Gastrocnemius medialis (tissue), 4 donors: Measurements from ENCODE around the gene PPP2R2C. TPM values are rescaled to one million over a fixed set of nuclear protein-coding genes. Genes with fewer than 3 reads are reported as not detected.

Source experiments
- ATAC-seq, 2 donors: fragments of 150-250 bp; one replicate each; pipeline ENCODE4 v1.9.1; 2016
- DNase-seq, 2 donors: peaks; one replicate each; pipeline ENCODE4 v3.0.0-alpha.2; 2019
- H3K27ac ChIP-seq, 4 donors: fragments of 200-600 bp; sonication (generic); 1 replicate in 1 of 4; 2 replicates in 3 of 4; pipeline ENCODE4 v1.5.1; 2016 to 2018; ENCODE audit warnings: mild to moderate bottlenecking in 2 of 4, moderate library complexity in 1 of 4
- H3K27me3 ChIP-seq, 3 donors: fragments of 200-600 bp; sonication (generic) in 2 of 3; 1 replicate in 1 of 3; 2 replicates in 2 of 3; pipeline versions ENCODE4 v1.5.1 to v1.6.0; 2016 to 2019; ENCODE audit warnings: mild to moderate bottlenecking in 1 of 3, moderate library complexity in 1 of 3
- H3K36me3 ChIP-seq, 2 donors: fragments of 200-600 bp; sonication (generic) in 1 of 2; one replicate each; pipeline ENCODE4 v1.5.1; 2017 to 2018
- H3K4me1 ChIP-seq, 2 donors: fragments of 200-600 bp; sonication (generic) in 1 of 2; one replicate each; pipeline ENCODE4 v1.5.1; 2016 to 2017; ENCODE audit warnings: mild to moderate bottlenecking in 2 of 2
- H3K4me3 ChIP-seq, 4 donors: fragments of 200-600 bp; sonication (generic) in 3 of 4; 1 replicate in 1 of 4; 2 replicates in 3 of 4; pipeline ENCODE4 v1.5.1; 2016 to 2019; ENCODE audit warnings: mild to moderate bottlenecking in 2 of 4
- H3K9me3 ChIP-seq, 3 donors: fragments of 200-600 bp; sonication (generic) in 2 of 3; 1 replicate in 1 of 3; 2 replicates in 2 of 3; pipeline ENCODE4 v1.5.1; 2016 to 2019
- POLR2A ChIP-seq, 2 donors: fragments of 450-650 bp; IDR thresholded peaks; one replicate each; pipeline ENCODE4 v1.6.1; 2017; ENCODE audit warnings: antibody characterized with exemption in 2 of 2, mild to moderate bottlenecking in 2 of 2, moderate library complexity in 2 of 2
- in situ Hi-C, 4 donors: fragments of 200-750 bp; cut with MboI; loops; one replicate each; pipeline versions ENCODE4 v1.15.0 to v1.8.0; 2017; ENCODE audit warnings: low sequenced_read_pairs in 4 of 4
- intact Hi-C: fragments of 100-400 bp; cut with DNase I; formaldehyde crosslinking; loops from one replicate; pipeline ENCODE4 v1.15.1; 2023; ENCODE audit warnings: low total_unique reads
- total RNA-seq, 4 donors: library from RNA; depleted of rRNA; stranded (reverse); fragments of >200 nt; gene quantifications; one replicate each; pipeline versions ENCODE4 v1.1.0 to v1.2.3, GENCODE V29; 2016
- TF ChIP-seq, protein P1 (sequence below), 5 experiments: fragments of 450-650 bp in 3 of 5; fragments of 200-600 bp in 2 of 5; sonication (generic) in 2 of 5; IDR thresholded peaks in 4 of 5; conservative IDR thresholded peaks in 1 of 5; 1 replicate in 4 of 5; 2 replicates in 1 of 5; pipeline ENCODE4 v1.5.1; 2016 to 2019; ENCODE audit warnings: antibody characterized with exemption in 5 of 5, mild to moderate bottlenecking in 3 of 5, moderate library complexity in 3 of 5

PPP2R2C gene
- total RNA-seq, 4 donors from 2014 or later = 0.44 to 2.7 (median 0.62) TPM

DNA sequence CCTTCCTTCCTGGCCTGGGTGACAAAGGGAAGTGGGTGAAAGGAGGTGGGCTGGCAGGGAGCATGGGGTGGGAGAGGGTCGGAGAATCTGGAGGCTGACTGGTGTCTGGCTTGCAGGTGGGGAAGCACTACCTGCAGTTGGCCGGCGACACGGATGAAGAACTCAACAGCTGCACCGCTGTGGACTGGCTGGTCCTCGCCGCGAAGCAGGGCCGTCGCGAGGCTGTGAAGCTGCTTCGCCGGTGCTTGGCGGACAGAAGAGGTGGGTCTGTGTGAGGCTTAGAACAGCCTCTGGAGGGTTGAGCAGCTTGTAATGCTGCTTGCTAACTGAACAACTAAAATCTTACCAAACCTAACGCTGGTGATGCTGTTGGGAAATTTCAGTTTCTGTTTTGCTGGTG, 183.5 kb downstream of the PPP2R2C start:
- no peaks in the 10 kb centered on the region for H3K9me3 ChIP-seq
- peaks cover 0 to 51% of the 10 kb centered on the region in 2 donors for H3K36me3 ChIP-seq
- TF ChIP-seq, protein P1, sequence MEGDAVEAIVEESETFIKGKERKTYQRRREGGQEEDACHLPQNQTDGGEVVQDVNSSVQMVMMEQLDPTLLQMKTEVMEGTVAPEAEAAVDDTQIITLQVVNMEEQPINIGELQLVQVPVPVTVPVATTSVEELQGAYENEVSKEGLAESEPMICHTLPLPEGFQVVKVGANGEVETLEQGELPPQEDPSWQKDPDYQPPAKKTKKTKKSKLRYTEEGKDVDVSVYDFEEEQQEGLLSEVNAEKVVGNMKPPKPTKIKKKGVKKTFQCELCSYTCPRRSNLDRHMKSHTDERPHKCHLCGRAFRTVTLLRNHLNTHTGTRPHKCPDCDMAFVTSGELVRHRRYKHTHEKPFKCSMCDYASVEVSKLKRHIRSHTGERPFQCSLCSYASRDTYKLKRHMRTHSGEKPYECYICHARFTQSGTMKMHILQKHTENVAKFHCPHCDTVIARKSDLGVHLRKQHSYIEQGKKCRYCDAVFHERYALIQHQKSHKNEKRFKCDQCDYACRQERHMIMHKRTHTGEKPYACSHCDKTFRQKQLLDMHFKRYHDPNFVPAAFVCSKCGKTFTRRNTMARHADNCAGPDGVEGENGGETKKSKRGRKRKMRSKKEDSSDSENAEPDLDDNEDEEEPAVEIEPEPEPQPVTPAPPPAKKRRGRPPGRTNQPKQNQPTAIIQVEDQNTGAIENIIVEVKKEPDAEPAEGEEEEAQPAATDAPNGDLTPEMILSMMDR (IDR thresholded peaks at IDR 0.05 in 4 of 5, conservative IDR thresholded peaks at IDR 0.05 in 1 of 5) = no peak
- TF ChIP-seq POLR2A (IDR thresholded peaks at IDR 0.05) = no peak
- no peaks in the 10 kb centered on the region for H3K27me3 ChIP-seq
- in situ Hi-C loops = no loop called here
- DNase-seq (no peak), ATAC-seq (no peak)
- intact Hi-C loops = no loop called here
- H3K4me1 ChIP-seq = no peaks in the 10 kb centered on the region
- no peak overlapping the region for H3K4me3 ChIP-seq
- no peak overlapping the region for H3K27ac ChIP-seq

DNA sequence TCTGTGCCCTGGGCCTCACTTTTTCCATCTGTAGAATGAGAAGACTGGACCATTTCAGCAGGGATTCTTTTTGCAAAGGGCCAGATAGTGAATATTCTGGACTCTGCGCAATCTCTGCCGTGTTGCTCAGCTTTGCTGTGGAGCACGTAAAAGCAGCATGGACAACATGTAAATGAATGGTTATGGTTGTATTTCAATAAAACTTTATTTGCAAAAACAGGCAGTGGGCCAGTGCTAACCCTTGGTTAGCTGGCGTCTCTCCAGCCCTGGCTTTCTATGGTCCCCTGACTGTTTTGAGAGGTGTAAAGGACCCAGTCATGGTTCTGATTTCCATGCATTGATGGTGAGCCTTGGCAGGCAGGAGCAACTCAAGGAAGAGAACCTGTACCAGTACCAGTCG, 184.1 kb downstream of the PPP2R2C start:
- DNase-seq = no peak
- no peaks in the 10 kb centered on the region for H3K27me3 ChIP-seq
- H3K27ac ChIP-seq = no peak overlapping the region
- H3K36me3 ChIP-seq = peaks cover 0 to 46% of the 10 kb centered on the region in 2 donors
- H3K9me3 ChIP-seq = no peaks in the 10 kb centered on the region
- no peak for TF ChIP-seq POLR2A (IDR thresholded peaks at IDR 0.05)
- TF ChIP-seq, protein P1 (IDR thresholded peaks at IDR 0.05 in 4 of 5, conservative IDR thresholded peaks at IDR 0.05 in 1 of 5) = no peak
- H3K4me1 ChIP-seq = no peaks in the 10 kb centered on the region
- no peak for ATAC-seq
- in situ Hi-C loops = no loop called here
- H3K4me3 ChIP-seq = no peak overlapping the region
- intact Hi-C loops = no loop called here

DNA sequence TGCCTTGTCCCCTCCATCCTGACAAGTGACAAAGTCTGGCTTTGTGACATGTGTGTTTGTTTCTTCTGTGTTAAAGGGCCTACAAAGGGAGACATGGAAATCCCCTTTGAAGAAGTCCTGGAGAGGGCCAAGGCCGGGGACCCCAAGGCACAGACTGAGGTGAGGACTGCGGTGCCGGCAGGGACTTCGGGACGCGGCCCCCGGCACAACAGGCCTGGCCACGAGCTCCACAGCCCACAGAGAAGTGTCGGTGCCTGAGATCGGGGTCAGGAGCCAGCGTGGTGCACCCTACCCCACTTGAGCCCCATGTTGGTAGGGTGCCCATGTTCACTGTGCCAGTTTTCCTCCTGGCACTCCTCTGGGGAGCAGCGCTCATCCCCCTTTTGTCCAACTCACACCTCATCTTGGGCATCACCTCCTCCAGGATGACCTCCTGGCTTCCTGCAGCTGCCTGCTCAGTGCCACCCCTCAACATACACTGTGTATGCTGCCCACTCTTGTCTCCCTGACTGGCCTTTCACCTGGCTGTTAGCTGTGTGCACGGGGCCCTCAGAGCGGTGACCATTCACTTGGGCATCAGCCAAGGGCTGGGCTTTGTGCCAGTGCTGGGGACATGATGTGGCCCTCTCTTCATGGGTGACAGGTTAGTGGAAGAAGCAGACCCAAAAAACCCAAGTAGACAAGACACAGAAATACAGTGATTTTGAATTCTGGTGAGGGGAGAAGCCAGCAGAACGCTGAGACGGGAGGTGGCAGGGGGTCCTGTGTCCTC, 185.2 kb downstream of the PPP2R2C start:
- H3K36me3 ChIP-seq = peaks cover 0 to 37% of the 10 kb centered on the region in 2 donors

GRCh38 chr4:6283282-6283681, 189.1 kb downstream of the PPP2R2C start:
- Histone ChIP-seq H3K27me3 (no peaks in the 10 kb centered on the region), H3K9me3 (no peaks in the 10 kb centered on the region), H3K27ac (no peak overlapping the region), H3K36me3 (peaks cover 0 to 9% of the 10 kb centered on the region in 2 donors), H3K4me3 (no peak overlapping the region), H3K4me1 (no peaks in the 10 kb centered on the region)
- DNase-seq (no peak), ATAC-seq (no peak)
- intact Hi-C loops (no loop called here), in situ Hi-C loops (no loop called here)
- TF ChIP-seq, protein P1 (IDR thresholded peaks at IDR 0.05 in 4 of 5, conservative IDR thresholded peaks at IDR 0.05 in 1 of 5) = no peak
- no peak for TF ChIP-seq POLR2A (IDR thresholded peaks at IDR 0.05)

More for the DNA sequence above, 185.2 kb downstream of the PPP2R2C start:
- Histone ChIP-seq H3K4me3 (no peak overlapping the region), H3K27me3 (no peaks in the 10 kb centered on the region), H3K4me1 (no peaks in the 10 kb centered on the region), H3K9me3 (no peaks in the 10 kb centered on the region), H3K27ac (no peak overlapping the region)
- in situ Hi-C loops = no loop called here
- intact Hi-C loops = no loop called here
- no peak for TF ChIP-seq POLR2A (IDR thresholded peaks at IDR 0.05)
- TF ChIP-seq, protein P1 (IDR thresholded peaks at IDR 0.05 in 4 of 5, conservative IDR thresholded peaks at IDR 0.05 in 1 of 5) = no peak
- DNase-seq = no peak
- no peak for ATAC-seq
